Measurements from ENCODE around the gene ADSL.

DNA sequence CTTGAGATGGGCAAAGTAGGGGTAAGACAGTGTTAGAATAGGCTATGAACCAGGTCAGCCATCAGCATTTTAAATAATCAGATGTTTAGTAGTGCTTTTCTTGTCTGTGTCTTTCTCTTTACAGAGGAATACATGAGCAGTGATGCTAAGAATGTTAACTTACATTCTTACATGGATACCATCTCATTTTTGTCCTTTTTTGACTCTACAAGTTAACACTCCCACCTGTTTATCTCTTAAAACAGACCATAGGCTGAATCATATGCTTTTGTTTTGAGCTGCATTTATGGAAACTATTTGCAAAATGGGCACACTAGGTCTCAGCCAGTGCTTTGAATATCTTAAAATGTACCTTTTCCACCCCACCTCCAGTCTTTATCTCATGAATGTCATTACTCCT is 25.6 kb upstream of the ADSL start:
- no peak for TF ChIP-seq CTCF (IDR thresholded peaks at IDR 0.05)
- TF ChIP-seq POLR2A (IDR thresholded peaks at IDR 0.05), result no peak
- TF ChIP-seq POLR2AphosphoS5 (IDR thresholded peaks at IDR 0.05; ENCODE audit: insufficient read depth in 1 of 2, low read depth in 1 of 2), result no peak
